GM12891 (cell line): ENCODE results near the gene IQCF2.

ENCODE experiments used
- POLR2A ChIP-seq: IDR thresholded peaks from 2 replicates; pipeline ENCODE4 v1.6.1; 2011; ENCODE audit warnings: low read depth, low read length, control low read depth
- POLR2AphosphoS5 ChIP-seq: IDR thresholded peaks from 2 replicates; pipeline ENCODE4 v1.6.1; 2011; ENCODE audit warnings: low read depth, low read length, control low read depth
- SPI1 ChIP-seq: IDR thresholded peaks from 2 replicates; pipeline ENCODE4 v1.6.1; 2011; ENCODE audit warnings: low read depth, low read length, control low read depth

- TF ChIP-seq POLR2A (no peak), POLR2AphosphoS5 (no peak), SPI1 (no peak)
Measured at GRCh38 chr3:51836606-51837005, 24.8 kb upstream of the IQCF2 start.
